Effector memory CD4-positive, alpha-beta T cell (primary cell): ENCODE results near the gene KLK14.
A peak's percentile ranks its signal among the peaks of the same experiment; 100 is the strongest.

ENCODE experiments used
- DNase-seq, 3 donors: peaks; one replicate each; pipeline ENCODE4 v3.0.0-alpha.2; 2020
- H3K27ac ChIP-seq: 2 replicates; pipeline ENCODE4 v1.7.0; 2013; ENCODE audit warnings: mild to moderate bottlenecking, low read length, moderate library complexity; ENCODE audit not compliant: insufficient read depth, poor library complexity, severe bottlenecking
- H3K27me3 ChIP-seq: replicated peaks from 2 replicates; pipeline ENCODE4 v1.7.0; 2013; ENCODE audit warnings: mild to moderate bottlenecking, low read length; ENCODE audit not compliant: insufficient read depth, control insufficient read depth, poor library complexity, severe bottlenecking
- H3K36me3 ChIP-seq: 2 replicates; pipeline ENCODE4 v1.7.0; 2013; ENCODE audit warnings: mild to moderate bottlenecking, low read length, moderate library complexity; ENCODE audit not compliant: control insufficient read depth, insufficient read depth
- H3K4me1 ChIP-seq: 2 replicates; pipeline ENCODE4 v1.7.0; 2013; ENCODE audit warnings: low read length, mild to moderate bottlenecking; ENCODE audit not compliant: control insufficient read depth, insufficient read depth, poor library complexity, severe bottlenecking
- H3K4me3 ChIP-seq: 2 replicates; pipeline ENCODE4 v1.7.0; 2013; ENCODE audit warnings: low read length, low read depth, mild to moderate bottlenecking; ENCODE audit not compliant: insufficient read depth, poor library complexity, severe bottlenecking
- H3K9me3 ChIP-seq: 2 replicates; pipeline ENCODE4 v1.7.0; 2013; ENCODE audit warnings: mild to moderate bottlenecking, low read length, moderate library complexity; ENCODE audit not compliant: control insufficient read depth

The KLK14 gene

GRCh38 chr19:51110666-51110971 lies 27.9 kb upstream of the KLK14 start:
- no peak for DNase-seq
- Histone ChIP-seq H3K4me3 (no peak overlapping the region), H3K9me3 (no peaks in the 10 kb centered on the region), H3K36me3 (no peaks in the 10 kb centered on the region), H3K27ac (no peak overlapping the region), H3K4me1 (peaks cover 19% of the 10 kb centered on the region), H3K27me3 (no peaks in the 10 kb centered on the region)

- no peak for DNase-seq
- peaks cover 2% of the 10 kb centered on the region for H3K36me3 ChIP-seq
- peak overlapping the region; percentile 73 for H3K27ac ChIP-seq
- peak overlapping the region; percentile 62 for H3K4me3 ChIP-seq
- H3K27me3 ChIP-seq, result no peaks in the 10 kb centered on the region
- H3K4me1 ChIP-seq, result peaks cover 22% of the 10 kb centered on the region
- no peaks in the 10 kb centered on the region for H3K9me3 ChIP-seq
Measured at GRCh38 chr19:51108805-51109146, 26.1 kb upstream of the KLK14 start.

- Histone ChIP-seq H3K9me3 (no peaks in the 10 kb centered on the region), H3K4me3 (peak within 1 kb of the TSS; percentile 62), H3K27me3 (no peaks in the 10 kb centered on the region), H3K36me3 (peaks cover 6% of the 10 kb centered on the region), H3K4me1 (peaks cover 22% of the 10 kb centered on the region), H3K27ac (peak within 1 kb of the TSS; percentile 73)
- peak; percentile 96 to 98 (median 98) for DNase-seq
Measured at GRCh38 chr19:51108066-51108804, 25.5 kb upstream of the KLK14 start, which contains the start of gene CTU1. CTU1 (minus strand) TSS chr19:51108409; CDS start chr19:51104569, 3,840 bp downstream.

GRCh38 chr19:51107406-51108065 lies 24.8 kb upstream of the KLK14 start:
- no peak for DNase-seq
- H3K4me3 ChIP-seq, result peak overlapping the region; percentile 62
- H3K27ac ChIP-seq, result peak overlapping the region; percentile 73
- H3K4me1 ChIP-seq, result peaks cover 22% of the 10 kb centered on the region
- H3K9me3 ChIP-seq, result no peaks in the 10 kb centered on the region
- H3K36me3 ChIP-seq, result peaks cover 12% of the 10 kb centered on the region
- H3K27me3 ChIP-seq, result no peaks in the 10 kb centered on the region

GRCh38 chr19:51103926-51104341 lies 21.2 kb upstream of the KLK14 start:
- no peak for DNase-seq
- H3K27ac ChIP-seq, result no peak overlapping the region
- peaks cover 21% of the 10 kb centered on the region for H3K4me1 ChIP-seq
- no peaks in the 10 kb centered on the region for H3K9me3 ChIP-seq
- H3K36me3 ChIP-seq, result peaks cover 31% of the 10 kb centered on the region
- H3K4me3 ChIP-seq, result no peak overlapping the region
- H3K27me3 ChIP-seq, result no peaks in the 10 kb centered on the region

- Histone ChIP-seq H3K27me3 (no peaks in the 10 kb centered on the region), H3K4me3 (no peak overlapping the region), H3K36me3 (peaks cover 31% of the 10 kb centered on the region), H3K9me3 (no peaks in the 10 kb centered on the region), H3K27ac (no peak overlapping the region), H3K4me1 (peaks cover 17% of the 10 kb centered on the region)
- no peak for DNase-seq
Measured at GRCh38 chr19:51102991-51103390, 20.3 kb upstream of the KLK14 start.

- no peak overlapping the region for H3K27ac ChIP-seq
- H3K4me1 ChIP-seq, result peaks cover 8% of the 10 kb centered on the region
- no peak for DNase-seq
- no peak overlapping the region for H3K4me3 ChIP-seq
- no peaks in the 10 kb centered on the region for H3K27me3 ChIP-seq
- no peaks in the 10 kb centered on the region for H3K9me3 ChIP-seq
- H3K36me3 ChIP-seq, result peaks cover 31% of the 10 kb centered on the region
Measured at GRCh38 chr19:51101171-51101865, 18.6 kb upstream of the KLK14 start.

- Histone ChIP-seq H3K27me3 (no peaks in the 10 kb centered on the region), H3K36me3 (peaks cover 31% of the 10 kb centered on the region), H3K9me3 (no peaks in the 10 kb centered on the region), H3K4me1 (peaks cover 8% of the 10 kb centered on the region), H3K4me3 (no peak overlapping the region), H3K27ac (no peak overlapping the region)
- DNase-seq, result no peak
Measured at GRCh38 chr19:51100601-51101000, 17.9 kb upstream of the KLK14 start.

- Histone ChIP-seq H3K27ac (no peak overlapping the region), H3K4me3 (no peak overlapping the region), H3K9me3 (no peaks in the 10 kb centered on the region), H3K27me3 (no peaks in the 10 kb centered on the region), H3K36me3 (peaks cover 31% of the 10 kb centered on the region), H3K4me1 (peaks cover 5% of the 10 kb centered on the region)
- DNase-seq, result no peak
Measured at GRCh38 chr19:51099047-51099382, 16.3 kb upstream of the KLK14 start.
